EH (cell line): ENCODE measurements around the gene ATP6V1E1.
"Not testable (repeated sequence)": the region's sequence is repeated elsewhere in the genome, so short reads cannot be mapped to it uniquely, and the experiment has no call there.

Experiments used
- DNase-seq: peaks from one replicate; pipeline ENCODE4 v3.0.0-alpha.2; 2015; ENCODE audit warnings: low read depth

Gene ATP6V1E1

GRCh38 chr22:17581056-17581455, 47.5 kb downstream of the ATP6V1E1 start:
- DNase-seq, result no peak

- DNase-seq, result no peak
These were observed 48.0 kb downstream of the ATP6V1E1 start for GRCh38 chr22:17580441-17581031.

- no peak for DNase-seq
These were observed 49.0 kb downstream of the ATP6V1E1 start for GRCh38 chr22:17579535-17579981.

GRCh38 chr22:17578136-17578754, 50.3 kb downstream of the ATP6V1E1 start:
- DNase-seq, result peak; percentile 56

GRCh38 chr22:17576470-17576869, 52.1 kb downstream of the ATP6V1E1 start:
- peak; percentile 97 for DNase-seq

GRCh38 chr22:17575681-17576080, 52.9 kb downstream of the ATP6V1E1 start:
- DNase-seq, result no peak

- no peak for DNase-seq
These were observed 53.4 kb downstream of the ATP6V1E1 start for GRCh38 chr22:17575151-17575550.

- peak; percentile 92 for DNase-seq
These were observed 57.5 kb downstream of the ATP6V1E1 start for GRCh38 chr22:17570851-17571631.

GRCh38 chr22:17569971-17570511, 58.5 kb downstream of the ATP6V1E1 start:
- DNase-seq, result peak; percentile 62

GRCh38 chr22:17566776-17567175, 61.8 kb downstream of the ATP6V1E1 start:
- no peak for DNase-seq

- not testable (repeated sequence) for DNase-seq
These were observed 62.4 kb downstream of the ATP6V1E1 start for GRCh38 chr22:17566016-17566687.

- peak; percentile 59 for DNase-seq
These were observed 64.6 kb downstream of the ATP6V1E1 start for GRCh38 chr22:17563936-17564391.

- DNase-seq, result no peak
These were observed 65.4 kb downstream of the ATP6V1E1 start, which contains the start of gene SLC25A18 for GRCh38 chr22:17562906-17563870. SLC25A18 (plus strand) TSS chr22:17563498; CDS start chr22:17579945, 16,447 bp downstream.

GRCh38 chr22:17559188-17559587, 69.4 kb downstream of the ATP6V1E1 start:
- no peak for DNase-seq

- DNase-seq, result no peak
These were observed 73.7 kb downstream of the ATP6V1E1 start for GRCh38 chr22:17554814-17555213.

GRCh38 chr22:17552737-17553136, 75.8 kb downstream of the ATP6V1E1 start:
- no peak for DNase-seq

GRCh38 chr22:17549655-17550054, 78.9 kb downstream of the ATP6V1E1 start:
- DNase-seq, result no peak

- no peak for DNase-seq
These were observed 79.4 kb downstream of the ATP6V1E1 start for GRCh38 chr22:17549183-17549582.

- DNase-seq, result no peak
These were observed 79.9 kb downstream of the ATP6V1E1 start for GRCh38 chr22:17548756-17549035.

- no peak for DNase-seq
These were observed 80.4 kb downstream of the ATP6V1E1 start for GRCh38 chr22:17548010-17548755.
